Mucosa of stomach (tissue), 1 donor: Measurements from ENCODE around the gene RGS1.

Source experiments
- H3K27me3 ChIP-seq: one replicate; pipeline ENCODE4 v1.7.0; 2013; ENCODE audit warnings: mild to moderate bottlenecking, low read length; ENCODE audit not compliant: control insufficient read depth, insufficient read depth
- H3K36me3 ChIP-seq: one replicate; pipeline ENCODE4 v1.7.0; 2013; ENCODE audit warnings: low read length; ENCODE audit not compliant: control insufficient read depth, insufficient read depth
- H3K4me1 ChIP-seq: one replicate; pipeline ENCODE4 v1.7.0; 2013; ENCODE audit warnings: mild to moderate bottlenecking, low read length; ENCODE audit not compliant: control insufficient read depth, insufficient read depth
- H3K4me3 ChIP-seq: one replicate; pipeline ENCODE4 v1.7.0; 2013; ENCODE audit warnings: low read length
- H3K9ac ChIP-seq: one replicate; pipeline ENCODE4 v1.7.0; 2013; ENCODE audit warnings: mild to moderate bottlenecking, low read length, moderate library complexity
- H3K9me3 ChIP-seq: one replicate; pipeline ENCODE4 v1.7.0; 2013; ENCODE audit warnings: mild to moderate bottlenecking, low read length, moderate library complexity; ENCODE audit not compliant: control insufficient read depth
- donor health status: Pancreatic carcinoma.

RGS1 gene

GRCh38 chr1:192539297-192540092, 36.1 kb upstream of the RGS1 start:
- peaks cover 8% of the 10 kb centered on the region for H3K4me1 ChIP-seq
- H3K27me3 ChIP-seq: no peaks in the 10 kb centered on the region
- H3K9me3 ChIP-seq: no peaks in the 10 kb centered on the region
- H3K9ac ChIP-seq: no peak overlapping the region
- H3K4me3 ChIP-seq: no peak overlapping the region
- no peaks in the 10 kb centered on the region for H3K36me3 ChIP-seq

- Histone ChIP-seq H3K4me1 (peaks cover 8% of the 10 kb centered on the region), H3K9me3 (no peaks in the 10 kb centered on the region), H3K36me3 (no peaks in the 10 kb centered on the region), H3K27me3 (no peaks in the 10 kb centered on the region), H3K4me3 (no peak overlapping the region), H3K9ac (no peak overlapping the region)
These were observed 32.1 kb upstream of the RGS1 start for GRCh38 chr1:192543445-192543844.

- Histone ChIP-seq H3K4me1 (no peaks in the 10 kb centered on the region), H3K4me3 (no peak overlapping the region), H3K9ac (no peak overlapping the region), H3K9me3 (no peaks in the 10 kb centered on the region), H3K36me3 (no peaks in the 10 kb centered on the region), H3K27me3 (no peaks in the 10 kb centered on the region)
These were observed 29.6 kb upstream of the RGS1 start for GRCh38 chr1:192545896-192546521.

GRCh38 chr1:192546596-192547190, 28.9 kb upstream of the RGS1 start:
- Histone ChIP-seq H3K9me3 (no peaks in the 10 kb centered on the region), H3K27me3 (no peaks in the 10 kb centered on the region), H3K9ac (no peak overlapping the region), H3K4me3 (no peak overlapping the region), H3K4me1 (no peaks in the 10 kb centered on the region), H3K36me3 (no peaks in the 10 kb centered on the region)

- Histone ChIP-seq H3K9ac (no peak overlapping the region), H3K36me3 (no peaks in the 10 kb centered on the region), H3K4me3 (no peak overlapping the region), H3K9me3 (no peaks in the 10 kb centered on the region), H3K27me3 (no peaks in the 10 kb centered on the region), H3K4me1 (no peaks in the 10 kb centered on the region)
These were observed 28.1 kb upstream of the RGS1 start for GRCh38 chr1:192547501-192547900.

GRCh38 chr1:192549937-192550336, 25.6 kb upstream of the RGS1 start:
- Histone ChIP-seq H3K9me3 (no peaks in the 10 kb centered on the region), H3K27me3 (no peaks in the 10 kb centered on the region), H3K4me3 (no peak overlapping the region), H3K36me3 (no peaks in the 10 kb centered on the region), H3K4me1 (no peaks in the 10 kb centered on the region), H3K9ac (no peak overlapping the region)

- H3K36me3 ChIP-seq: no peaks in the 10 kb centered on the region
- H3K4me3 ChIP-seq: no peak overlapping the region
- no peaks in the 10 kb centered on the region for H3K9me3 ChIP-seq
- no peak overlapping the region for H3K9ac ChIP-seq
- no peaks in the 10 kb centered on the region for H3K27me3 ChIP-seq
- no peaks in the 10 kb centered on the region for H3K4me1 ChIP-seq
These were observed 24.5 kb upstream of the RGS1 start for GRCh38 chr1:192550922-192551534.

- H3K4me3 ChIP-seq: no peak overlapping the region
- no peak overlapping the region for H3K9ac ChIP-seq
- H3K36me3 ChIP-seq: no peaks in the 10 kb centered on the region
- H3K4me1 ChIP-seq: no peaks in the 10 kb centered on the region
- H3K27me3 ChIP-seq: no peaks in the 10 kb centered on the region
- H3K9me3 ChIP-seq: no peaks in the 10 kb centered on the region
These were observed 22.8 kb upstream of the RGS1 start for GRCh38 chr1:192552760-192553191.

- Histone ChIP-seq H3K27me3 (no peaks in the 10 kb centered on the region), H3K9me3 (no peaks in the 10 kb centered on the region), H3K9ac (no peak overlapping the region), H3K36me3 (no peaks in the 10 kb centered on the region), H3K4me3 (no peak overlapping the region), H3K4me1 (no peaks in the 10 kb centered on the region)
These were observed 21.8 kb upstream of the RGS1 start for GRCh38 chr1:192553741-192554140.

GRCh38 chr1:192554904-192555303, 20.7 kb upstream of the RGS1 start:
- Histone ChIP-seq H3K9me3 (no peaks in the 10 kb centered on the region), H3K4me1 (peaks cover under 1% of the 10 kb centered on the region), H3K36me3 (no peaks in the 10 kb centered on the region), H3K27me3 (no peaks in the 10 kb centered on the region), H3K4me3 (no peak overlapping the region), H3K9ac (no peak overlapping the region)

- no peaks in the 10 kb centered on the region for H3K9me3 ChIP-seq
- H3K4me1 ChIP-seq: peaks cover 3% of the 10 kb centered on the region
- no peak overlapping the region for H3K9ac ChIP-seq
- H3K4me3 ChIP-seq: no peak overlapping the region
- H3K36me3 ChIP-seq: no peaks in the 10 kb centered on the region
- H3K27me3 ChIP-seq: no peaks in the 10 kb centered on the region
These were observed 20.2 kb upstream of the RGS1 start for GRCh38 chr1:192555399-192555798.
